Sciatic nerve (tissue), 2 donors: ENCODE data around the gene IL36RN. TPM values are rescaled to one million over a fixed set of nuclear protein-coding genes. Genes with fewer than 3 reads are reported as not detected.

Source experiments
- ATAC-seq: fragments of 200-7000 bp; cut with Tn5 transposase; one replicate; pipeline ENCODE4 v1.9.1; 2020; ENCODE audit warnings: mild to moderate bottlenecking, moderate library complexity
- DNase-seq: peaks from one replicate; pipeline ENCODE4 v3.0.0-alpha.2; 2020; ENCODE audit warnings: low spot score
- intact Hi-C: fragments of 100-400 bp; cut with DNase I; formaldehyde crosslinking; loops from one replicate; pipeline ENCODE4 v1.14.2; 2022
- total RNA-seq: library from RNA; stranded (reverse); fragmentation: NEBNext Ultra II Directional; extraction: Animal tissue kit (Norgen Biotek cat#: 25700); gene quantifications from one replicate; pipeline ENCODE4 v1.2.1, GENCODE V29; 2021
- donor health status: DM: no; HTN: no; CAD: no.
- donor health status: DM: no; HTN: no; CAD: no.

IL36RN gene
- total RNA-seq: not detected

DNA sequence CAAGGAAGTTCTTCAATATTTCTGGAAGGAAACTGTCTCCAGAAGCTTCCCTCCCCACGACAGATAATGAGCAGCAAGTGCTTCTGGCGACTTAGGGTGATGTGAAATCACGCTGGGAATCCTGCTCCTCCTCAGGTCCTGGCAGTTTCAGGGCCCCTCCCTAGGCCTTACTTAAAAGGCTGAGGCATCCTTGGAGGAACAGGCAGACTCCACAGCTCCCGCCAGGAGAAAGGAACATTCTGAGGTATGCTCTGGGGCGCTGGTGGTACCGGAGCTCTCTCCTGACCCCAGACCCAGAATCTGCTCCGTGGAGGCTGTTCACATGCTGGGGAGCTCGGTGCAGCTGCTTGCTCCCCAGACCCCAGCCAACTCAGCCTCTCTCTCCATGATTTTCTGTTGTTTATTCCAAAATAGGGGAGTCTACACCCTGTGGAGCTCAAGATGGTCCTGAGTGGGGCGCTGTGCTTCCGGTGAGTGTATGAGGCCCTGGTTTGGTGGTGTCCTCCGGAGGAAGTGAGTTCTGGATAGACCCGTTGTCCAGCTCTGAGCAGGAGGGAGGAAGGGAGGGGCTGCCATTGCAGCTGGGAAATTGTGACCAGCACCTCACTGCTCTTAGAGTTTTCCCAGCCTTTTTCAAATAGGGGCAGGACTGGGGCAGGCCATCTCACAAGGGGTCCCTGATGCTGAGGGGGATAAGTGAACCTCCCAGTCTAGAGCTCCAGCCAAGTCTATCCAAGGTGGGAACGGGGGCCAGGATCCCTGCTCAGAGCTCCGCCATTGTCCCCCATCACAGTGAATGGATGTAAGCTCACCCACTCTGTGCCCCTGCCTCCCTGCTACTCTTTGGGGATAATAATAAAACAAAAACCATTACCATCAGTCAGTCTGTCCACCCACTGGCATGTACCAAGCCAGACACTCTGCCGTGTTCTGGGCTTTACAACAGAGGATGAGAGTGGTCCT lies at the start of gene IL36RN:
IL36RN (plus strand) TSS at position 201 of the 963 bp plus-strand sequence; CDS start at position 442, 241 bp downstream.
- intact Hi-C loops: no loop called here

DNA sequence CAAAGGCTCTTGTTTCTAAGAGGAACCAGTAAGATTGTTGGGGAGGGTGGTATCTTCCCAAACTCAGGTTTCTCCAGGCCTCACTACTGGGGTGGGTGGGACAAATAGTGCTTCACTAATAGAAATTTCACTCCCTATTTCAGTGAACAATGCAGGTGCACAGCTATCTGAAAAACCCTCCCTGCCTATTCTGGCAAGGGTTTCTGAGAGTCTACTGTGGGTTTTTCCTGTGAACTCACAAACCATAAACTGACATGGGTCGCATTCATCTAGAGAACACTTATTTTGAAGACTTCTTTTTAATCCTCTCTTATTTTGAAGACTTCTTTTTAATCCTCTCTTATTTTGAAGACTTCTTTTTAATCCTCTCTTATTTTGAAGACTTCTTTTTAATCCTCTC lies 49.4 kb upstream of the IL36RN start:
- no peak for ATAC-seq
- intact Hi-C loops: no loop called here
- DNase-seq: no peak

More for the DNA sequence above, at the start of gene IL36RN:
- DNase-seq: no peak
- ATAC-seq: no peak

DNA sequence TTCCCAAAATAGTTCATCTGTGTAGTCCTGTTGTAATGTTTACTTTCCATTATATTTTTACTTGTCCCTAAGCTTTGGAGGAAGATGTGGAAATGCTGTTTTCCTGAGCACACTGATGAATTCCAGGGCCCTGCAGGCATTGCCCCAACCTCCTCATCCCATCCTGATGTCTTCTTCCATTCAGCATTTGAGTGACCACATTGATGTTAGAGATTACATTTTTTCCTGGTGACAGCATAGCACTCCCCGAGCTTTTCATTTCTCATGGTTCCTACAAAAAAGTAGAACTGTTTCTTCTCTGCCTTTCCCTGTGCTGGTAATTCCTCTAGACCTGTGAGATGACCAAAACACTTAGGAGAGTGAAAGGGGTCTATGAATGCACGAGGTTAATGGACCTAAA lies 48.9 kb upstream of the IL36RN start:
- intact Hi-C loops: no loop called here
- DNase-seq (no peak), ATAC-seq (no peak)

DNA sequence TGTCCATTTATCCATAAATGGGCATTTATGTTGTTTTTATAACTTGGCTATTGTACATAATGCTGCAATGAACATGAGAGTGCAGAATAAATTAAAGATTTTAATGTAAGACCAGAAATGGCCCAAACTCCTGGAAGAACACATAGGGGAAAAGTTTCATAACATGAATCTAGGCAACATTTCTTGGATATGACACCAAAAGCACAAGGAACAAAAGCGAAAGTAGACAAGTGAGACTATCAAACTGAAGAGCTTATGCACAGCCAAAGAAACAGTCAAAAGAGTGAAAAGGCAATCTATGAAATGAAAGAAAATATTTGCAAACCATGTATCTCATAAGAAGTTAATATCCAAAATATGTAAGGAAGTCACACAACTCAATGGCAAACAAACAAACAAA lies 47.9 kb upstream of the IL36RN start:
- DNase-seq (no peak), ATAC-seq (no peak)
- intact Hi-C loops: no loop called here

DNA sequence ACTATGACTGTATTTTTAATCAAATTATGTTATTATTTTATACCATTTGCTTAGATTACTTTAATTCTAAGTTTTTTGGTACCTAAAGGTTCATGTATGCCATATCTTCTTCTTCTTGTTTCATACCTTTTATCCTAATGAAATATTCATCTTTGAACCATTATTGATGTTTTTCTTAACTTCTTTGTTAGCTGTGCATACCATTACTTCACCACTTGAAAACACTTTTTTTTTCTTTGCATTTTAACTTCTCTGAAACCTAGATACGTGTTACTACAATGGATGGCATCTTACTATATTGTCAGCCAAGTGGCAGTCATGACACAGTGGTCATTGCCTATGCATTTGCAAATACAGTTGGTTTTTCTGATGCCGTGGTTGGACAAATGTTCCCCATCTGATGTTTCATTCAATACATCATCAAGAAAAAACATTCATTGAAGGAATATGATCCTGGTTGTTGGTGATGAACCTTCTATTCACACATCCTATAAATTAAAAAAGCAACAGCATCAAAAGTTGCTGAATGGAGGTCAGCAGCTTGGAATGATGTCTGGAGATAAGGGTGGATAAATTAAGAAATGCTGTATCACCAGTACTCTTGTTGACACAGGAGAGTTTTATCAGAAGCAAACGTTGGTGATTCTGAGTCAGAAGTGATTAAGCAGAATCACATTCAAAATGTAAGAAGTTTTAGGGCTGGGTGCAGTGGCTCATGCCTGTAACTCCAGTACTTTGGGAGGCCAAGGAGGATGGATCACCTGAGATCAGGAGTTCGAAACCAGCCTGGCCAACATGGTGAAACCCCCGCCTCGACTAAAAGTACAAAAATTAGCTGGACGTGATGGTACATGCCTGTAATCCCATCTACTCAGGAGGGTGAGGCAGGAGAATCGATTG lies 46.3 kb upstream of the IL36RN start:
- DNase-seq (no peak), ATAC-seq (no peak)
- intact Hi-C loops: no loop called here

DNA sequence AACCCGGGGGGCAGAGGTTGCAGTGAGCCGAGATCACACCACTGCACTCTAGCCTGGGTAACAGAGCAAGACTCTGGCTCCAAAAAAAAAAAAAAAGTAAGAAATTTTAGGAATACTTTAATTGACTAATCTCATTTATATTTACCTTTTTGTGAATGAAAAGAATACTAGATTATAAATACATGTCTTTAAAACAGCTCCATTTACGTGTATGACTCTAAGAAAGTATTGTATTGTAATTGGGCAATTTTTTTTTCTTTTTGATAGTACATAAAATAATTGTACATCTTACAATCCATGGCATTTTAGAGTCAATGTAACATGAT lies 45.7 kb upstream of the IL36RN start:
- DNase-seq (no peak), ATAC-seq (no peak)
- intact Hi-C loops: no loop called here

DNA sequence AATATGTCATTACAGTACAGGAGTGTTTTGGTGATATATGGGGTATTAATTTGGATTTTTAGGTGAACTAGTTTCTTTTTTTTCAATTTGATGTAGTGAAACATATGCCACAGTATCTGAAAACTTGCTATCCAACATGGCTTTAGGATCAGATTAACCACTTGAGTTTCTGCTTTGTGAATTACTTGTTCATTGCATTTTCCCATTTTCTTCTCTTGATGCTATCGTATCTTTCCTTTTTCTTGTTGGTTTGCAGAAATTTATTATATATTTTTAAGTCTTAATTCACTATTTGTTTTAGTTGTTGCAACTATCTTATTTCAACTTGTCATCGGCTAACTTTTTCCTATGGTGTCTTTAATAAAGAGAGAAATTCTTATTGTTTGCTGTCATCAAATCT lies 44.9 kb upstream of the IL36RN start:
- no peak for ATAC-seq
- intact Hi-C loops: no loop called here
- DNase-seq: no peak

DNA sequence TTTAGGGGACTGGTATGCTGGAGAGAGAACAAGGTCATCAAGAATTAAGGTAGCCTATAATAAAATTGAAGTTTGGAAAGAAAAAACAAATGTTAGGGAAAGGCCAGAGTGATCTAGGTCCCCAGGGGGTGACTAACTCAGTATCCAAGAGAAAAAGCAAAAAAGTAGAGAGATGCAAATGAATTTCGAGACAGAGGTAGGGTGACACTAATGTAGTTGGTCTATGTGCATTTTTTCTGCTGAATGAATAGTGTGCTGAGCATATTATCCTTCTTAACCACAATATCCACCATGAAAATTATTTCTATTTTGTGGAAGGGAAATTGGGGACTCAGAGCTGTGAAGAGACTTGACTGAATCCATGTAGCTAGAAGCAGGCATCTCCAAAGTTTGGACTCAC lies 44.0 kb upstream of the IL36RN start:
- ATAC-seq: no peak

DNA sequence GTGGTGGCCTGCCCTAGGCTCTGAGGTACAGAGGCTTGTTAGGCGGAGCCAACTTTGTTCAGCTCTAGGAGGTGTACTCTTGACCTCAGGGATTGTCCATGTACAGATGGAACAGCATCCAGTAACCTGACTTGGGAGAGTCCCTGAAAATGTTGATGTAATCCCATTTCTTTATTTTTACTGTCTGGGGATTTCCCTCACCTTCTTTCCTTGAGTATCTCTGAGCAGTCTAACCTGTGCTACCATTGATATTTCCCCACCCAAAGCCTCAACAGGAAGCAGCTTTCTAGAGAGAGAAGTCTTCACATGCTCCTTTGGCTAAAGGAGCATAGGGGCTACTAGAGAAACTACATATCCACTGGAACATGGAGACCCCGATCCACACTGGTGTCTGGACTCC lies 43.3 kb upstream of the IL36RN start:
- DNase-seq: no peak
- ATAC-seq: no peak
- intact Hi-C loops: no loop called here

More for the DNA sequence above, 44.0 kb upstream of the IL36RN start:
- DNase-seq: no peak
- intact Hi-C loops: no loop called here

DNA sequence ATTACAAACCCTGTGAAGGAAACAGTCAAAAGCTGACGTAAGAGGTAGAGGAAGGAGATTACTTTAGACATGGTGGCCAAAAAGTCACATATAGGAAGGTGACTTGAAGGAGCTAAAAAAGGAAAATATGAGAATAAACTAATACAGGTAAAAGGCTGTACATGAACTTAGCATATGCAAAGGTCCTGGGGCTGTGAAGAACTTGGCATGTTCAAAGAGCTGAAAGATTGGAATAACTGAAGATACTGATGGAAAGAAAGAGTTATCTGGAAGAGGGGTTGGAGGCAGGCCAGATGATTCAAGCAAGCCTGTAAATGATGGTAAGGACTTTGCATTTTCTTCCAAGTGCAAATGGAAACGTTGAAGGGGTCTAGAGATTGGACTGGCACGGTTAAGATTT lies 40.5 kb upstream of the IL36RN start:
- no peak for DNase-seq
- ATAC-seq: no peak
- intact Hi-C loops: no loop called here

DNA sequence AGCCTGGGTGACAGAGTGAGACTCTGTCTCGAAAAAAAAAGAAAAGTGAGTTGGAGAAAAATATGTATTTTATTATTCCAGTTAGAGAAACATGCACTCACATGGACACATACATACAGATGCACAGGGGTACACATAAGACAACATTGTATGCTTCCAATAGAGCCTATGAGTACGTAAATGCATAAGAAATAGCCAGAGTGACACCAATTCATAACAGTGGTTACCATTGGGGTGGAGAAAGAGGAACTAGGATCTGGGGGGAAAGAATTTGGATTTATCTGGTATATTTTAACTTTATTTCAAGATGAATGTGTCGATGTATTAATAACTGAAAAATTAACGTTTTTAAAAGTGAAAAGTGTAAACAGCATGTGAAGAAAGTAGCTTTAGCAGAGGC lies 37.7 kb upstream of the IL36RN start:
- intact Hi-C loops: no loop called here
- ATAC-seq (no peak), DNase-seq (no peak)

DNA sequence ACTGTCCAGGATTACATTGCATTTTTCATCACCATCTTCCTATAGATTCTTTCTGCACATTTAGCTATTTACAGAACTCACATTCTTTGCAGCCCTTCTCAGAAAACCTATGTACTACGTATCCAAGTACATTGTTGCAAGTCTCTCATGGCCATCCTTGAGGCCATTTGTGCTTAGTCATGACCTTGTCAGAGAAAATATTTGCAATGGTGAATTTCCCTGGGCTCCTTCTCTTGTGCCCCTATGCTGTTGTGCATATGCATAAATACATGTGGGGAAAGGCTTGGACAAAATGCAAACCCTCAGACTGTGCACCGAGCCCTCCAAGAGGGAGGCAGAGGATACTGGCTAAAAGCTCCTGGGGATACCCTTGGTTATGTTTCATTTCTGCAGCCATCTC lies 34.2 kb upstream of the IL36RN start:
- ATAC-seq: no peak
- no peak for DNase-seq
- intact Hi-C loops: no loop called here

DNA sequence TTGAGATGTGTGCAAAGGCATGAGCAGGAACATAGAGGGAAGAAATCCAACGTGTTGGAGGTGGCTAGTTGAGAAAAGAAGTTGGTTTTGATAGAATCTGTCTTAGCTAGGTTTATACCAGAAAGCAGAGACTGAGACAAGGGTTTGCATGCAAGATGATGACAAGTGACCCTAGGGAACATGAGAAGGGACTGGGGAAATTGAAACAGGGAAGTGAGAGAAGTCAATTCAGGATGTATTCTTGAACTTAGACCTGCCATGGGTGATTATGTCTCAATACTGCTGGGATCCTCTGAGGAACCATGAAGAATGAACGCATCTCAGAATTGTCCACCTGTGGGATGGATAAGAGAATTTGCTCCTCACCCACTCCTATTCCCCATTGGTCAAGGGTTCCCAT lies 33.3 kb upstream of the IL36RN start:
- intact Hi-C loops: no loop called here
- DNase-seq (no peak), ATAC-seq (no peak)

DNA sequence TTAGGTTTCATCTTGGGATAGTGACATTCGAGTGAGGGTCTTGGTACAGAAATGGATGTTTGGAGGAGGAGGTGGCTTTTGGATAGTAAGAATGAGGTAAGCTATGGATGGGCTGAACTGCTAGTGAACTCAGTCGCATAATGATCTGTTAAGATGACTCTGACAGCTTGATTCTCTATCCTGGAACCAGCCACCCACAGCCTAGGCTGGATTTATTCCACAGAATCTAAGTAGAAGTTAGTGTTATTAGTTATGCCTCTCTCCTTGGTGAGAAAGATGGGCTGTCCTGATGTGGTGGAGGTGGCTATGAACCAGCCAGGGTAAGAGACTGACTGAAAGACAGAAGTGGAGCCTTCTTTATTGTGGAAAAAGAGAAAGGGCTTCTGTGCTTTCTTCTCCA lies 31.3 kb upstream of the IL36RN start:
- ATAC-seq: no peak
- DNase-seq: no peak
- intact Hi-C loops: no loop called here

DNA sequence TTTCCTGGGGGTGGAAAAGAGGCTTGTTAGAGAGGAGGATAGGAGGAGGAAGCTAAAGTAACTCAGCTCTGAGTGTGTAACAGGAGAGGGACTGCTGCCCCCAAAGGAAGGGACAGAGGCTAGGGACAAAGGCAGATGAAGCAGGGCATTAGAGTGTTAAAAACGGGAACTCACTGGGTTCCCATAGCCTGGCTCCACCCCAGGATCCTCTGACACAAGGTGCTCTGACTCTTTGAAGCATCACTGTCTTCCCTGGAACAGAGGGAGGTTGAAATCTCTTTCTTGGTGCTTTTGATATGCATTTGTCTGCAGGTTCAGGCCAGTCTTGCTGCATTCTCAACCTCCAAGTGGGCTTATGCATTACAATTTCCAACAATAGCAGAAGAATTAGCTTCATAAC lies 30.9 kb upstream of the IL36RN start:
- ATAC-seq (no peak), DNase-seq (no peak)
- intact Hi-C loops: no loop called here

DNA sequence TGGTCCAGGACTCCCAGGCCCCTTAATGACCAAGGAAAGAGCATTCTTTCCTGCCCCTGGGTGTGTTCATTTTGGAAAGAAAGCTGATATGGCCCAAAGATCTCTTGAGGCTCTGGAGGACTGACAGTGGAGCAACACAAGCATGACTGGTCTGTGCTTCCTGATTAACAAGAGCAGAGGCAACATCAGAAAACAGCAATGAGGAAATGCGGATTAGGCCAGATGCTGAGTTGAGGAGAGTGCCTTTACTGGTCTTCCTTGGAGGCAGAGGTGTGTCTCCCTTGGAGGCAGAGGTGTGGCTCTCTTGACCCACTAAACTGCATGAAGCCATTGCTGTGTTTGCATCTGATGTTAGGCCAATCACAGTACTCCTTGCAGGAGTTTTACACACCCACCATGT lies 26.3 kb upstream of the IL36RN start:
- DNase-seq: no peak
- intact Hi-C loops: no loop called here
- ATAC-seq: no peak

DNA sequence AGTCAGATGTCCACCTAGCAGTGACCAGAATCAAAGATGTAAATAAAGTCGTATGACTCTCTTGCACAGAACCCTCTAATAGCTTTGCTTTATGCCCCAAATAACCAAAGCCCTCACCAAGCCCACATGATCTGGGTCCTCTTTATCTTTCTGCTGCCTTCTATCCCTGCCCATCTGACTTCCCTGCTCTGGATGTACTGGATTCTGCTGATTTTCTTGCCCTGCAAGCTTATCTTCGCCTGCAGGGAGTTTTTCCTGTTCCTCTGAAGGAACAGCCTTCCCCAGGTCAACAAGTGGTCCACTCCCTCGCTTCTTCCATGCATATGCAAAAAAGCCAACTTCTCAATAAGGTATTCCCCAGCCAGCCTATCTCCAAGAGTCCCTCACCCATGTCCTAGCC lies 25.0 kb upstream of the IL36RN start:
- no peak for DNase-seq
- intact Hi-C loops: no loop called here
- ATAC-seq: no peak

DNA sequence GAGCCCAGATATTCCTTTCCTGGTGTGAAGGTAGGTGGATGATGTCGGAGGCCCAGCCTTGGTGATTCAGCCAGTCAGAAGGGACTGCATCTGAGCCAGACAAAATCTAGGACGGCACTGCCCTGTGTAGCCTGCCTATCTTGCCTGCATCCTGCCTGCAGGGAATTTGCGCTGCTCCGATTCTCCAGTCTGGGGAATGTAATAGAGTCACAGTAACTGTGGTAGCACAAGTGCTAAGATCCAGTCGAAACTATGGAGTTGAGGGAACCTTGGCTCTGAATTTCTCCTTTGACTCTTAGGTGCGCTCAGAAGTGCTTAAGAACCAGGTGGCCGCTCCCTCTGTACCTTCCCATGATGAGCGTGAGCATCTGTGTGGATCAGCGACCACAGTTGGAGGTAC lies 22.2 kb upstream of the IL36RN start:
- ATAC-seq (no peak), DNase-seq (no peak)
- intact Hi-C loops: no loop called here

DNA sequence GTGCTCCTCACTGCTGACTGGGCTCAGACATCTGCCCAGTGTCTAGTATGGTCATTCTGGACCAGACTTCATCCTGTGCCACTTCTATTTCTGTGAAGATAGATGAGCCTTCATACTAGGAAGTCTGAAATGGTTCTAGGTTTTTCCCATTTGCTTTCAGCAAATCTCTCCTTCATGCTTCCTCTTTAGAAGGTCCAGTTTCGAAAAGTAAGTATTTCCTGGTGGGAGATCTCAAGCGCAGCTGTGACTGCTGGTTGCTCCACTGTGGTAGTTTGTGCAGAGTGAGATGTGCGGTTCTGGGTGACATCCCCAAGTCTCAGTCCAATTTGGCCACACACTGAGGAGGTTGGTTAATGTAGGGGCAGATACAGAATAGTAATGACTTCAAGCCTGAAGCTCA lies 20.7 kb upstream of the IL36RN start:
- no peak for ATAC-seq
- intact Hi-C loops: no loop called here
- DNase-seq: no peak

DNA sequence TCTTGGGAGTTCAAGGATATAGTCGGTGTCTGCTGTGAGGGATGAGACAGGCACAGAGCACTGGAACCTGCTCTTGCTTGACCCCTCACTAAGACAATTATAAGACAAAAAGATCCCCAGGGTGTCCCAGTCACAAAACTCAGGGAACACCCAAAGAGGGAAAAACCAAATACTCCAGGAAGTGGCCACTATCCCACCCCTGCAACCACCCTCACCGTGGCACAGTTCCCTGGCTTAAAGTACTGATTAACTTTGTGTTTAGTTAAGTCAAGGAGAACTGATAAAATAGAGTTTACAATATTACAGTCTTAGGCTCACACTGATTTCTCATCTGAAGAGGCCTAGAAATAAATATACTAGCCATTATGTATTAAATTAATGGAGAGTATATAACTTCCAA lies 19.8 kb upstream of the IL36RN start:
- DNase-seq (no peak), ATAC-seq (no peak)
- intact Hi-C loops: no loop called here
